ENCODE results near the gene PPP2R5A. TPM values are rescaled to one million over a fixed set of nuclear protein-coding genes. Genes with fewer than 3 reads are reported as not detected.

The PPP2R5A gene
- total RNA-seq, 1 donor from 2014 or later: 17.5 TPM

GRCh38 chr1:212267460-212267859, 17.8 kb upstream of the PPP2R5A start:
- H3K36me3 Mint-ChIP-seq (ENCODE audit: unreplicated experiment): peaks cover 1% of the 10 kb centered on the region
- H3K27ac Mint-ChIP-seq (ENCODE audit: unreplicated experiment): no peak overlapping the region
- no peak for DNase-seq (ENCODE audit: extremely low spot score, unreplicated experiment)
- peaks cover 23% of the 10 kb centered on the region for H3K27me3 Mint-ChIP-seq (ENCODE audit: unreplicated experiment)
- TF ChIP-seq CTCF (IDR thresholded peaks at IDR 0.05): no peak
- H3K9me3 Mint-ChIP-seq (ENCODE audit: unreplicated experiment): no peaks in the 10 kb centered on the region
- H3K4me3 Mint-ChIP-seq (ENCODE audit: unreplicated experiment): no peak overlapping the region
- H3K4me1 Mint-ChIP-seq (ENCODE audit: unreplicated experiment): peaks cover 11% of the 10 kb centered on the region

- no peak overlapping the region for H3K4me3 Mint-ChIP-seq (ENCODE audit: unreplicated experiment)
- H3K9me3 Mint-ChIP-seq (ENCODE audit: unreplicated experiment): no peaks in the 10 kb centered on the region
- no peak for DNase-seq (ENCODE audit: extremely low spot score, unreplicated experiment)
- peak; percentile 14 for TF ChIP-seq CTCF (IDR thresholded peaks at IDR 0.05)
- H3K4me1 Mint-ChIP-seq (ENCODE audit: unreplicated experiment): peaks cover 11% of the 10 kb centered on the region
- peaks cover 1% of the 10 kb centered on the region for H3K36me3 Mint-ChIP-seq (ENCODE audit: unreplicated experiment)
- no peak overlapping the region for H3K27ac Mint-ChIP-seq (ENCODE audit: unreplicated experiment)
- H3K27me3 Mint-ChIP-seq (ENCODE audit: unreplicated experiment): peaks cover 19% of the 10 kb centered on the region
Measured at GRCh38 chr1:212269306-212269705, 15.9 kb upstream of the PPP2R5A start.

- no peak for DNase-seq (ENCODE audit: extremely low spot score, unreplicated experiment)
- H3K36me3 Mint-ChIP-seq (ENCODE audit: unreplicated experiment): no peaks in the 10 kb centered on the region
- H3K27me3 Mint-ChIP-seq (ENCODE audit: unreplicated experiment): peaks cover 19% of the 10 kb centered on the region
- TF ChIP-seq CTCF (IDR thresholded peaks at IDR 0.05): no peak
- H3K4me3 Mint-ChIP-seq (ENCODE audit: unreplicated experiment): no peak overlapping the region
- peaks cover 11% of the 10 kb centered on the region for H3K4me1 Mint-ChIP-seq (ENCODE audit: unreplicated experiment)
- H3K9me3 Mint-ChIP-seq (ENCODE audit: unreplicated experiment): no peaks in the 10 kb centered on the region
- no peak overlapping the region for H3K27ac Mint-ChIP-seq (ENCODE audit: unreplicated experiment)
Measured at GRCh38 chr1:212270564-212270963, 14.6 kb upstream of the PPP2R5A start.

GRCh38 chr1:212271234-212271633, 14.0 kb upstream of the PPP2R5A start:
- Mint-ChIP-seq H3K4me3 (ENCODE audit: unreplicated experiment) (no peak overlapping the region), H3K9me3 (ENCODE audit: unreplicated experiment) (no peaks in the 10 kb centered on the region), H3K4me1 (ENCODE audit: unreplicated experiment) (peaks cover 11% of the 10 kb centered on the region), H3K36me3 (ENCODE audit: unreplicated experiment) (no peaks in the 10 kb centered on the region), H3K27me3 (ENCODE audit: unreplicated experiment) (peaks cover 19% of the 10 kb centered on the region), H3K27ac (ENCODE audit: unreplicated experiment) (no peak overlapping the region)
- DNase-seq (ENCODE audit: extremely low spot score, unreplicated experiment): no peak
- no peak for TF ChIP-seq CTCF (IDR thresholded peaks at IDR 0.05)

GRCh38 chr1:212271823-212272485, 13.3 kb upstream of the PPP2R5A start:
- H3K4me1 Mint-ChIP-seq (ENCODE audit: unreplicated experiment): peaks cover 11% of the 10 kb centered on the region
- no peak overlapping the region for H3K4me3 Mint-ChIP-seq (ENCODE audit: unreplicated experiment)
- no peak for TF ChIP-seq CTCF (IDR thresholded peaks at IDR 0.05)
- H3K27me3 Mint-ChIP-seq (ENCODE audit: unreplicated experiment): peaks cover 19% of the 10 kb centered on the region
- no peaks in the 10 kb centered on the region for H3K9me3 Mint-ChIP-seq (ENCODE audit: unreplicated experiment)
- DNase-seq (ENCODE audit: extremely low spot score, unreplicated experiment): no peak
- H3K36me3 Mint-ChIP-seq (ENCODE audit: unreplicated experiment): no peaks in the 10 kb centered on the region
- no peak overlapping the region for H3K27ac Mint-ChIP-seq (ENCODE audit: unreplicated experiment)

Data from osteocyte (in vitro differentiated cells).